Bronchial epithelial cell (primary cell): ENCODE measurements around the gene EYS. TPM values are rescaled to one million over a fixed set of nuclear protein-coding genes. Genes with fewer than 3 reads are reported as not detected.
A peak's percentile ranks its signal among the peaks of the same experiment; 100 is the strongest.

Experiments used
- DNase-seq: peaks from one replicate; pipeline ENCODE4 v3.0.0-alpha.2; 2010; ENCODE audit warnings: low read depth
- FAIRE-seq: peaks from 2 replicates; lab custom pipeline; 2011; peaks lifted over from hg19 to GRCh38; lab: Jason Lieb, UNC
- H3K27me3 ChIP-seq: 2 replicates; pipeline ENCODE4 v1.5.1; 2011; ENCODE audit warnings: low read length; ENCODE audit not compliant: control insufficient read depth, insufficient read depth
- H3K36me3 ChIP-seq: 2 replicates; pipeline ENCODE4 v1.5.1; 2011; ENCODE audit warnings: low read length; ENCODE audit not compliant: control insufficient read depth, insufficient read depth
- H3K4me3 ChIP-seq: 2 replicates; pipeline ENCODE4 v1.5.1; 2011; ENCODE audit warnings: mild to moderate bottlenecking, low read depth, low read length, control low read depth
- total RNA-seq: library from RNA; depleted of rRNA; stranded (reverse); fragments of >200 nt; gene quantifications from 2 replicates; pipeline ENCODE4 v1.2.1, GENCODE V29; 2014
- TF ChIP-seq, protein P1 (sequence below): IDR thresholded peaks from 2 replicates; pipeline ENCODE4 v1.5.1; 2011; ENCODE audit warnings: mild to moderate bottlenecking, moderate library complexity, low read length, control low read depth, inconsistent platforms; ENCODE audit not compliant: insufficient read depth, severe bottlenecking

The EYS gene
- total RNA-seq, 1 donor from 2014 or later, result 0.53 TPM

DNA sequence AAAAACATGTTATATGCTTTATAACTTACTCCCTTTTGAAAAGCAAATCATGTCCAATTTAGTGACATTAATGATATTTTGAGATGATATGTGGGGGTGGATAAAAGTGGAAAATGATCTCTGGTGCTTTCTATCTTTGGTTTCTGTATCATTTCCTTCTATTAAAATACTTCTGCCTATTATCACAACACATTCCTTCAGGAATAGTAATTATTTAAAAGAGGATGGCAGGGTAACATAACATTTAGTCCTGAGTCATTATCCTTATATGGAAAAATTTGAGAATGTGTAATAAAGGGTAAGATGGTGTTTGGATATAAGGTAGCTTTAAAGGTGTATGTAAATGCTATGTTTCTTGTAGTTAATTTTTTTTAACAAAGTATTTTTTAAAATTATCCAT lies 1413.7 kb downstream of the EYS start:
- no peak for DNase-seq
- TF ChIP-seq, protein P1, sequence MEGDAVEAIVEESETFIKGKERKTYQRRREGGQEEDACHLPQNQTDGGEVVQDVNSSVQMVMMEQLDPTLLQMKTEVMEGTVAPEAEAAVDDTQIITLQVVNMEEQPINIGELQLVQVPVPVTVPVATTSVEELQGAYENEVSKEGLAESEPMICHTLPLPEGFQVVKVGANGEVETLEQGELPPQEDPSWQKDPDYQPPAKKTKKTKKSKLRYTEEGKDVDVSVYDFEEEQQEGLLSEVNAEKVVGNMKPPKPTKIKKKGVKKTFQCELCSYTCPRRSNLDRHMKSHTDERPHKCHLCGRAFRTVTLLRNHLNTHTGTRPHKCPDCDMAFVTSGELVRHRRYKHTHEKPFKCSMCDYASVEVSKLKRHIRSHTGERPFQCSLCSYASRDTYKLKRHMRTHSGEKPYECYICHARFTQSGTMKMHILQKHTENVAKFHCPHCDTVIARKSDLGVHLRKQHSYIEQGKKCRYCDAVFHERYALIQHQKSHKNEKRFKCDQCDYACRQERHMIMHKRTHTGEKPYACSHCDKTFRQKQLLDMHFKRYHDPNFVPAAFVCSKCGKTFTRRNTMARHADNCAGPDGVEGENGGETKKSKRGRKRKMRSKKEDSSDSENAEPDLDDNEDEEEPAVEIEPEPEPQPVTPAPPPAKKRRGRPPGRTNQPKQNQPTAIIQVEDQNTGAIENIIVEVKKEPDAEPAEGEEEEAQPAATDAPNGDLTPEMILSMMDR, result no peak
- no peak for FAIRE-seq
- Histone ChIP-seq H3K27me3 (no peaks in the 10 kb centered on the region), H3K36me3 (no peaks in the 10 kb centered on the region), H3K4me3 (no peak overlapping the region)

DNA sequence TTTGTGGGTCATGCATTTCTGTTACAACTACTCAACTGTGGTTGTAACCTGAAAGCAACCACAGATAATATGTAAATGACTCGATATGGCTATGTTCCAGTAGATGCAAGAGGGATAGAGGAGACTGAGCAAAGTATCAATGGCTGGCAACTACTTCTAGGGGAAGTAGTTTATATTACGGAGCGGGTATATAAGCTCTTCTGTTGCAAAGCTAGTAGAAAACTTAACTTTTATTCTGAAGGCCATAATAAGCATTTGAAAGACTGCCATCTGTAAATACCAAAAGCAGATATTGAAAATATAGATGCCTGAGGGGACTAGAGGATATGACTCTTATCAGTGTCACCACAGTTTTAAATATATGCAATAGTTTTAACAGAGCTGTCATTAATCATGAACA lies 1416.2 kb downstream of the EYS start:
- FAIRE-seq, result no peak
- TF ChIP-seq, protein P1, result no peak
- DNase-seq, result no peak
- Histone ChIP-seq H3K36me3 (no peaks in the 10 kb centered on the region), H3K27me3 (no peaks in the 10 kb centered on the region), H3K4me3 (no peak overlapping the region)

DNA sequence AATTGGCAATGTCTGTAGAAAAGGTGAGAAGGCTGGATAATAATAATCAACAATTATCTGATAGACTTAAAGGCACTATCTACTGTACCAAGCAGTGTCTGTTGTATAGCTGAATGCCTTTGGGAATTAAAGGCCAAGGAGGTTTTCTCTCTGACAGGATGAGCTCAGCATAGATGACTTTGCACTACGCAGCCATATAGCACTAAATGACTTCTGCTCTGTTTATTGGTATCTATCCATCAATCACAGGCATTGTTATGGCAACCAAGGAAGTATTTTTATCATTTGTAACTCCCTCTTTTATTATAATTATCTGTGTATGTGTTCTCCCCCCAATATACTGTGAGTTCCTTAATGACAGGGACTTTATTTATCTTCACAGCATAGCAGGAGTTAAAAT lies 1417.1 kb downstream of the EYS start:
- Histone ChIP-seq H3K4me3 (no peak overlapping the region), H3K36me3 (no peaks in the 10 kb centered on the region), H3K27me3 (no peaks in the 10 kb centered on the region)
- TF ChIP-seq, protein P1, result no peak
- no peak for FAIRE-seq
- DNase-seq, result no peak

DNA sequence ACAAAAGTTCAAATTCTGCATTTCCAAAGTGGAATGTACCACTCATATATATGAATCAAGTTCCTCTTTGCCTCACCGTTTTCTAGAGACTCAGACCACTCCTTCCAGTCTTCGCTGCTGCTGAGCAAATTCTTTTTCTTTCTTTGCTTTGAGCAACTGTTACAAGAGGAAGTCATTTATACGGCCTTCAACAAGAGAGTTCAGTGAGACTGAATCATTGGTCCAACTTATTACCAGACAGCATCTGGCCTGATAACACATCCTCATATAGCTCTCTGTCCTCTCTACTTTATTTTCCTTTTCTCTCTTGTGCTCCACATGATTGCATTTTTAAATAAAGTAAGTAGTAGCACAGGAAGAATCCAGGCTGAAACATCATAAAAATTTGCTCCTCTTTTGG lies 1418.7 kb downstream of the EYS start:
- no peak for FAIRE-seq
- Histone ChIP-seq H3K4me3 (no peak overlapping the region), H3K36me3 (no peaks in the 10 kb centered on the region), H3K27me3 (no peaks in the 10 kb centered on the region)
- DNase-seq, result no peak
- TF ChIP-seq, protein P1, result no peak

DNA sequence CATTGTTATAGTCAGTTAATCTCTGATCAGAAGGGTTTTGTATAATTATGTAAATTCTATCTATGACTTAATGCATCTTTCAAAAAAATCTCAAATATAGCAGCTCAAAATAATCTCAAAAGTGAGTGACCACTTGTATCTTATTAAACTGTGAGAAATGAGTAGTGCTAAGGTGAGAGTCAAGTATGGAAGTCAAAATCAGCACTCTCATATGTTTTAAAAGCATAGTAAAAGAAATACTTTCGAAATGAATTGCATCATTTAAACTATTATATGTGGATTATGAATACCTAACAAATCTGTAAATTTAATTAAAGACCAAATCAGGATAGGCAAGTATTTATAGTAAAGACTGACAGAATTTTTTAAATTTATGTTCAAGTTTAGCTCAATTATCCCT lies 1425.9 kb downstream of the EYS start:
- FAIRE-seq (no peak), DNase-seq (no peak)
- H3K4me3 ChIP-seq, result no peak overlapping the region
- TF ChIP-seq, protein P1, result no peak
- H3K36me3 ChIP-seq, result no peaks in the 10 kb centered on the region
- no peaks in the 10 kb centered on the region for H3K27me3 ChIP-seq

DNA sequence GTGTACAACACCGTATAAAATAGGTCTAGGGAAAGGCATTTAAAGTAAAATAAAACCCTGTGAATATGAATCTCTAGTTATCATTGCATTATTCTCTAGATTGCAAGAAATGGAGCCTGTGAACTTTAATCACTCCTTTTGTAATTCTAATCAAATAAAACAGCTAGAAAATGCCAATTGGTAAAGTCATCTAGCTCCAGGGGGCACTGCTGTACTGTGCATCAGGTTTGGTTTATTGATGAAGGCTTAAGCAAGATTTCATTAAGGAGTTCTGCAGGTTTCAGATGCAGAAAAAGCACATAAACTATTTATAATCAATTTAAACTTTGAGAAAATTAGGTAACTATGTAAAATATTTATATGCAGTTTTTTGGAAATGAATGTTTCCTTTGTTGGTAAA lies 1426.5 kb downstream of the EYS start:
- FAIRE-seq (no peak), DNase-seq (peak; percentile 27)
- TF ChIP-seq, protein P1, result no peak
- Histone ChIP-seq H3K36me3 (no peaks in the 10 kb centered on the region), H3K27me3 (no peaks in the 10 kb centered on the region), H3K4me3 (no peak overlapping the region)
